GM10248 (cell line): ENCODE results near the gene POLQ.
A peak's percentile ranks its signal among the peaks of the same experiment; 100 is the strongest.
"Not testable (repeated sequence)": the region's sequence is repeated elsewhere in the genome, so short reads cannot be mapped to it uniquely, and the experiment has no call there.

Experiments
- CTCF ChIA-PET: fragments of 300-600 bp; sonication (Branson Sonifier 250); formaldehyde crosslinking; extraction: SDS; loops from one replicate; lab custom pipeline; 2021; ENCODE audit warnings: antibody characterized with exemption; lab: Yijun Ruan, JAX
- POLR2A ChIA-PET: fragments of 350-650 bp; sonication (Branson Sonifier 250); formaldehyde crosslinking; extraction: SDS; loops from one replicate; lab custom pipeline; 2020; ENCODE audit warnings: antibody characterized with exemption; lab: Yijun Ruan, JAX
- DNase-seq: peaks from one replicate; pipeline ENCODE4 v3.0.0; 2012; ENCODE audit errors: extremely low spot score
- CTCF ChIP-seq: IDR thresholded peaks from 2 replicates; pipeline ENCODE4 v1.5.1; 2012; ENCODE audit warnings: mild to moderate bottlenecking, low read depth; ENCODE audit errors: extremely low read depth, missing control alignments, control extremely low read depth

The POLQ gene

GRCh38 chr3:121545574-121546455 lies at the start of gene POLQ:
TSS of gene POLQ (minus strand) at chr3:121545988. CDS start at chr3:121545877, 111 bp downstream.
- TF ChIP-seq CTCF = no peak

GRCh38 chr3:121594850-121595249 lies 49.1 kb upstream of the POLQ start:
- ChIA-PET POLR2A (no interaction called here), CTCF (interaction anchor here (1.3 to 1.4 kb wide), 2 partner anchors 12 to 43 kb away, joined by 4 to 5 read pairs; no protein-coding TSS in a partner anchor)
- no peak for TF ChIP-seq CTCF
- DNase-seq = no peak

More at GRCh38 chr3:121545574-121546455, at the start of gene POLQ:
- ChIA-PET POLR2A (no interaction called here), CTCF (interaction anchor here (0.6 to 2.8 kb wide), 25 partner anchors 8 to 1483 kb away, joined by 3 to 16 read pairs (median 4); partner anchors contain the start of genes FAM162A, MIX23, SEMA5B and SLC15A2)
- DNase-seq = peak; percentile 91

GRCh38 chr3:121593806-121594205 lies 48.0 kb upstream of the POLQ start:
- ChIA-PET POLR2A (interaction anchor here (0.5 to 0.6 kb wide), 2 partner anchors 13 to 75 kb away, joined by 4 to 6 read pairs; no protein-coding TSS in a partner anchor), CTCF (interaction anchor here (1.3 to 1.4 kb wide), 2 partner anchors 13 to 44 kb away, joined by 4 to 5 read pairs; no protein-coding TSS in a partner anchor)
- DNase-seq = not testable (repeated sequence)

- ChIA-PET POLR2A (interaction anchor here (0.5 kb wide), 1 partner anchor 14 kb away, joined by 4 read pairs; no protein-coding TSS in a partner anchor), CTCF (no interaction called here)
- no peak for TF ChIP-seq CTCF
- DNase-seq = no peak
These were observed 47.3 kb upstream of the POLQ start, which contains the start of gene FBXO40 for GRCh38 chr3:121592856-121593702. TSS of gene FBXO40 (plus strand) at chr3:121593379. CDS start at chr3:121620576, 27,197 bp downstream.

GRCh38 chr3:121584418-121584817 lies 38.6 kb upstream of the POLQ start:
- ChIA-PET POLR2A (no interaction called here), CTCF (no interaction called here)
- no peak for DNase-seq
- no peak for TF ChIP-seq CTCF

- no peak for DNase-seq
- ChIA-PET POLR2A (no interaction called here), CTCF (no interaction called here)
- TF ChIP-seq CTCF = no peak
These were observed 35.9 kb upstream of the POLQ start for GRCh38 chr3:121581691-121582090.
